22Rv1 (cell line): ENCODE measurements around the gene C1QB.

Experiments
- CTCF ChIP-seq: fragments of 450-650 bp; IDR thresholded peaks from 2 replicates; pipeline ENCODE4 v1.5.1; 2017; ENCODE audit warnings: mild to moderate bottlenecking
- ZFX ChIP-seq: fragments of 450-650 bp; IDR thresholded peaks from 2 replicates; pipeline ENCODE4 v1.6.1; 2017; ENCODE audit warnings: antibody characterized with exemption, borderline replicate concordance

DNA sequence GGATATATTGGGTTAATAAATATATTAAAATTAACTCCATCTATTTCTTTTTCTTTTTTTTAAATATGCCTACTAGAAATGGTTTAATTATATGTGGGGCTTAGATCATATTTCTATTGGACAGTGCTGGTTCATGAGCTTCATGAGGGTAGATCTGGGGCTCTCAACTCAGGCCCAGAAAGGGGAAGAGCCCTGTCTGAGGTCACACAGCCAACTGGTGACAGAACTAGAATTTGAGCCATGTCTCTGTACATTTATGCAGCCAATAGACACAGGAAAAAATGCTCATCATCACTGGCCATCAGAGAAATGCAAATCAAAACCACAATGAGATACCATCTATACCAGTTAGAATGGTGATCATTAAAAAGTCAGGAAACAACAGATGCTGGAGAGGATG lies 52.5 kb downstream of the C1QB start:
- TF ChIP-seq CTCF (no peak), ZFX (no peak)
